ENCODE measurements around the gene MVB12B.

MVB12B gene

DNA sequence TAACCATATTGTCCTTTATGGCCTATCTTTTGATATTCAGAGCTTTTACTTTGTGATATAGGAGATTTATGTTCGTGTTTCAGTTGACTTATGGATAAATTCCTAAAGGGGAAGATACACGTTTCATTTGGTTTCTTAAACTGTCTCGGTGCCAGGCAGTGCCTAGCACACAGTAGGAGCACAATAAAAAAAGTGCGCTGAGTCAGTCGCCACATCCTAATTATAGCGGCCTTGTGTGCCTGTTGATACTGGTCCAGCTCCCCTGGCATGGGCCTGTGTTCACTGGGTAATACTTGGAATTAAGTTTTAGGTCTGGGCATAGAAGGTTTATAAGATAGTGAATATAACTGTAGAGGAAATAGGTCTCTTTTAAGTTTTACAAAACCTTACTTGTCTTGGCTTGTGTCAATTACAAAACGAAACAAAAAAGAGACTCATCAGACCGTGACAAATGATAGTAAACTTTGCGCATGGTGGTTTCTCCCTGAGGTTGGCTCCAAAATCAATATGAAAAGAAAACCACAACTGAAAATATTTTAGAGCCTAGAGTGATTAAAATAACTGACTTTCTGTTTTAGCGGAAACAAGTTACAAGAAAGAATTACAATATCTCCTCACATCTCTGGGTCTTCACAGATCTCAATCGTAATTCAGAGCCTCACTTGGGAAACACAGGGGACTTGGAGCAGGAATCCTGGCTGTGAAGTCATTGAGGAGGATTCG, 84.8 kb downstream of the MVB12B start:
- DNase-seq: peak; percentile 24

GRCh38 chr9:126411948-126412284, 85.3 kb downstream of the MVB12B start:
- DNase-seq: no peak

- DNase-seq: no peak
Observed at GRCh38 chr9:126412905-126413304, 86.3 kb downstream of the MVB12B start.

DNA sequence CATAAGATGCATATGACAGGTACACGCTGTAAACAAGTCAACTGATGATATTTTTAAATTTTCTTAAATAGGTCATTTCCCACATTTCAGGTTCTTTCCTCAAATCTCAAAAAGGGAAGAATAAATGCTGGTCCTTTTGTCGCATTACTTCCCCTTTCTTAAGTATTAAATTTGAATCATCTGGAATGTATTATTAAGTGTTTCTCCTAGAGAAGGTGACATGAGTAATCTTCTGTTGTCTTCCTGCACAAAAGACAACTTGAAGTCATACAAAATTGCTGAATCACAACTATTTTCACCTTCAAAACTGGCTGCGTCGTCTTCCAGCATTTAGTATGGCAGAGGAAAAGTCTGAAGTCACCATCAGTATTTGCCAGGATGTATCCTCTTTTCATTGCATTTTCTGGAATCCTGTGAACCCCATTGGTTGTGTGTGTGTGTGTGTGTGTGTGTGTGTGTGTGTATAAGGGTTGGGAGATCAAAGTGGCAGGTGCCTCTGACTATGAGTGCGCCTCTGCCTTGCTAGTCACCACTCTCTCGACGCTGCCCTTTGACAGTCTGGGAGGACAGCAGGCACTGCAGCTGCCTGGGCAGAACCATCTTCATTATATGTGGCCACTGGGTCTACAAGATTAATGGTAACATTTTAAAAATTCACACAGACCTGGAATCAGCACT, 86.9 kb downstream of the MVB12B start:
- no peak for DNase-seq

GRCh38 chr9:126415741-126416370, 89.2 kb downstream of the MVB12B start:
- DNase-seq: no peak

DNA sequence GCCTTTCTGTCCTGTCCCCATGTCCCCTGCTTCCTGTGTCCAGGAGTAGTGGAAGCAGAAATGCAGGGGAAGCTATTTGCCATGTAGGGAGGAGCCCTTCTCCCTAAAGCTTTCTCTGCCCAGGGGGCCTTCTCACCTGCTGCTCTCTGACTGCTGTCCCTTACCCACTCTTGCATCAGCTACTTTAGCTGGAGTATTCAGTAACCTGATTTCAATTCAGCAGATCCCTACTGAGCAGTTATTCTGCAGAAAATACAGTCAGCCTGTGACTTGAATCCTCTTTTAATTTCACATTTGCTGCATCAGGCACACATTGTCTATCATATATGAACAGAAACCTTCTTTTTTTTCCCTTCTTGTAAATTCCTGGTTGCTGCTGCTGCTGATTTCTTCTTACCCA, 90.4 kb downstream of the MVB12B start:
- DNase-seq: no peak

- no peak for DNase-seq
Observed at GRCh38 chr9:126417684-126418083, 91.1 kb downstream of the MVB12B start.

DNA sequence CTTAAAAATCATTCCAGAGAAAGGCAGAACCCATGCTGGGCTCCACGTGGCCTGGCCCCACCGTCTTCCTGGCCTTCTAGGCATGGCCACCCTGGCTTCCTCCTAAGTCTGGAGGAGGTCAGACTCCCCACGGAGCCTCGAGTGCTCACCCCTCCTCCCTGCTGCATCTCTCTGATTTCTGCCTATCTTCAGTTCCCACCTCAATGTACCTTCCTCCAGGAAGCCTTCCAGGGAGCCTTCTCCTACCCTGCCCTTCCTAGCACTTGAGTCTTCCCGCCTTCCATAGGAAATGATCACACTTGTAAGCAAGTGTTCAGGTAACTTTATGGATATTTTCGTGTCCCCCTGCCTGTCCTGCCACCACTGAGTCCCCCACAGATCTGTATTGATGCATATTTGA, 92.0 kb downstream of the MVB12B start:
- DNase-seq: no peak

DNA sequence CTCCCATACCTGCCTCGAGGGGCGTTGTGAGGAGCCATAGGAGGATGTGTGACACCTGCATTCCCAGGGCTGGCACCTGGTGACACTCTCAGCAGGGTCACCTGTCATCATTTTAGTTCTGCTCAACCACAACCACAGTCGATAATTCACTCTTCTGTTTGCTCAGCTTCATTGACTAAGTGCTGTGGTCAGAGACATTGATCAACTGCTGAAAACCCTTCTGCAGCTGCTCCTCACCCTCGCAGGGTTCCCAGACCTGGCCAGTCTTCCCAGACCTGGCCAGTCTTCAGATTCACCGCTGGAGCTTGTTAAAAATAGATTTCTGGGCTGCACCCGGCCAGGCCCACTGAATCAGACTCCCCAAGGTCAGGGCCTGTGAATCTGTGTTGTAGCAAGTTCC, 92.8 kb downstream of the MVB12B start:
- no peak for DNase-seq

DNA sequence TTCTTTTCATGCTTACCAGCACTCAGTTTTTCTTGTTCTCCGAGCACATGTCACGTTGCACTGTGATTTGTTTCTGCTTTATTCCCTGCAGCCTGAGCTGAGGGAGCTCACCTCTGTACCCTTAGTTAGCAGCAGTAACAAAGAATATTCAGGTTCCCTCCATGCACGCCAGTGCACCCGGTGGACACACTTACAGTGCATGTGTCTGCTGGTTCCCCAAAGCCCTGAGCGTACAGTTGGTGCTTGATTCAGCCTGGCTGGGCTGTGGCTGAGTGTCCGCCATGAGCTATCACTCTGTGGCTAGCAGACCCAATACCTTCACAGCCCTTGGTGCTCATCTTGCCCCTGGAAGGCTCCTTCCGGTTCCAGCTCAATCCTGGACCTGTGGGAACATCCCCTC, 93.5 kb downstream of the MVB12B start:
- no peak for DNase-seq

DNA sequence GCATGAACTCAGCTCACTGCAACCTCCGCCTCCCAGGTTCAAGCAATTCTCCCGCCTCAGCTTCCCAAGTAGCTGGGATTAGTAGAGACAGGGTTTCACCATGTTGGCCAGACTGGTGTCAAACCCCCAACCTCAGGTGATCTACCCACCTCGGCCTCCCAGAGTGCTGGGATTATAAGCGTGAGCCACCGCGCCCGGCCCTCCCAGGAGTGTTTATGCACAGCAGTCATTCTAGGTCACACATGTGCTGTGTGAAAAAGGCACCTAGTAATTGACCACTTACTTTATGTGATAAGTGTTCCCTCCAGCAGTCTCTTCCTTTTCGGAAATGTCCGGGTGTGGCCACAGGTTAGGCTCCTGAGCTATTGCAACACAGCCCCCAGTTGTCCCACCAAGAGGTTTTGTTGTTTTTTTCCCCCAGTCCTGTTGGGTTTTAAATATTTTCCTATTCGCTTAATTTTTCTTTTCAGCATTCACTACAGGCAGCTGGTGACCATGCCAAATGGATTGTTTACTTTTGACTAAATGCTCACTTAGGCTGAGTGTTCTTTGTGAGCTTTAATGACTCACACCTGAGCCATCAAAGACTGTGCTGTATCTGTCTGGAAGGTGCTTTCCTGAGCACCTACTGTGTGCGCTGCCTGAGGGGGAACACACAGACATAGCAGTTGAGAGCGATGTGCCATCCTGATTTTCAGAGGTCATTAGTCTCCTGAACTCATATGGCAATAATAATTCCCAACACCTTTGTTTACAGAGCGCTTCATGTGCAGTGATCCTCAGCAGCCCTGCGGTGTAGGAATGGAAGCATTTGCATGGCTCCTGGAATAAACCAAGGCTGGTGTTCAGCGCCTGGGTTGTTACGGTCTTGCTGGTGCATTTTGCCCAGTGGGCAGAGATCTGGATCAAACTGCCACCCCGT, 94.3 kb downstream of the MVB12B start:
- no peak for DNase-seq

DNA sequence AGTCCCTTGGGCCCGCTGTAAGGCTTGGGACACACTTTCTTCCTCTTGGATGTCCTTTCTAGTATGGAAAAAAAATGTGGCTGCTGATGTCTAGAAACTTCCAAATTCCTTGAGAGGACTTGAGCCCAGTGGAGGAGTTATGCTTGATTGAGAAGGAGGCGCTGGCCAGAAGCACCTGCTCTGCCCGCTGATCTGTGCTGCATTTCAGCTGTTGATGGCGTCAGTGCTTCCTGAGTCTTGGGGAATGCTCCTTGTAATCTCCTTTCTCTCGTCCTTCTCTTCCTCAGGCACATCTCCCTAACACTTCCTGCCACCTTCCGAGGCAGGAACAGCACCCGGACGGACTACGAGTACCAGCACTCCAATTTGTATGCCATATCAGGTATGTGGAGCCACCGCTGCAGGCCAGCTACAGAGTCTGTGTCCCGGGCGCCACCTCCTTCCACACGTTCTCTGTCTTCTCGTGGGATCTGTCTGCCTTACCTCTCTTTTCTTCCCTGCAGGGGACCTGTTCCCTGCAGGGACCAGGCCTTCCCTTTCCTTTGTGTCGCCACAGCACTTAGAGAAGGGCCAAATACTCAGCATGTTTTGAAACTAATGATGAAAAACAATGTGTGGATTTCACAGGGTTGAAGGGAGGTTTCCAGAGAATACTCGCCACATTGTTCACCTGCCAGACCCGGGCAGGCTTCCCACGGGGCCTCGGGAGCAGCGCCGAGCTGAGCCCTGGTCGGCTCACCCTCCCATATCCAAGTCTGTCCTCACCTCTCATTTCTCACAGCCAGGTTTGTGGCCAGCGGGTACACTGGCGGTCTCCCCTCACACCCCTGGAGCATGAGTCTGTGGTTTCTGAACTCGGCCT, 95.2 kb downstream of the MVB12B start:
- no peak for DNase-seq

- no peak for DNase-seq
Observed at GRCh38 chr9:126423142-126423915, 96.7 kb downstream of the MVB12B start.

GRCh38 chr9:126423916-126424185, 97.2 kb downstream of the MVB12B start:
- DNase-seq: no peak

DNA sequence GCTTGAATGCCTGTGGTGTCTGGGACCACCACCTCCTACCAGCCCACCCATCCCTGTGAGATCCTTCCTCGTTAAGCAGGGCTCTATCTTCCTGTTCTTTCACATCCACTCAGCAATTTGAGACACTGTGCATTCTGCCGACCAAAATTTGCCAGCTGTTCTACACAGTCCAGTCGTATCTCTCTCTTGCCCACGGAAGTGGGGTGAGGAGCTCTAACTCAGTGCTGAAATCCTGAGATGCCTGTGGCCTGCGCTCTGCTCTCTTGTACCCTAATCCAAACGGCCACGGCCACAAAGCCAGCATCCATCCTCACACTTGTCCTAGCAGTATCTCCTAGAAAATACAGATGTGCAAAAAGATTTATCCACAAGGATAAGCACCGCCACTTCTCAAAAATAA, 97.9 kb downstream of the MVB12B start:
- no peak for DNase-seq

GRCh38 chr9:126428534-126429175, 102.0 kb downstream of the MVB12B start:
- DNase-seq: no peak

DNA sequence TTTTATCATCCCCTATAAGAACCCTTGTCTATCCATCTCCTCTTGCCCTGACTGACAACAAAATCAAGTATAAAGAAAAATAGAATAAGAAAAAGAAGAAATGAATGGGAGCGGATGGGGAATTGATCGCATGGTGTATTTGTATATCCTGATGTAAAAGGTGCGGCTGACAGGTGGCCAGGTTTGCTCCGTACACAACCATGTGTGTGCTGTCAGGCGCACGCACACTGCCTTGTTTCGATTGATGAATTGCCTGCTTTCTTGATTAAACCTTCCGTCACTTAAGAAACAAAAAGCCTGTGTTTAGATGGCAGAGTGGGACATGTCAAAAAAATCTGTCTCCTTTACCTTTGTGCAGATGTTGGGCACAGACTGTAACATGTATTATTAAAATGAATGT, 102.6 kb downstream of the MVB12B start:
- no peak for DNase-seq

GRCh38 chr9:126430124-126430523, 103.5 kb downstream of the MVB12B start:
- no peak for DNase-seq

- no peak for DNase-seq
Observed at GRCh38 chr9:126431077-126431742, 104.6 kb downstream of the MVB12B start.

GRCh38 chr9:126432659-126433058, 106.0 kb downstream of the MVB12B start:
- DNase-seq: no peak

DNA sequence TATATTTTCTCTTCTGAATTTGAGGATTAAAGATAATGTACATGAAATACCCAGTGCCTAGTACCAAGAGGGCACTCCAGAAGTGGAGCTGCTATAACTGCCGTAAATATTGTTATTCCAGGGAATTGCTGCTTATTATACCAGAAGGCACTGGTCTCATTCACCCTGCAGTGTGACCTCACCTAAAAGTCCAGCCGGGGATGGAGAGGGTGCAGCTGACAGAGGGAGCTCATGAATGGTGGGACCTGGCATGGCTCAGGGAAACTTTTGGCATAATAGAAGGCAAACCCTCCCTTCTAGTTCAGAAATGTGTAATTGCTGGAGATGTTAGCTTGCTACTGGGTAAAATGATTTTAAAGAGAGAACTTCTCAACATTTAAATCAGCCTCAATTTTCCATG, 108.5 kb downstream of the MVB12B start:
- DNase-seq: no peak

All from activated naive CD4-positive, alpha-beta T cell treated with Interleukin-2 at 50 U/mL for 16 hours (primary cell).